Peyer's patch (tissue), 4 donors: Measurements from ENCODE around the gene FAM120A. TPM values are rescaled to one million over a fixed set of nuclear protein-coding genes. Genes with fewer than 3 reads are reported as not detected.
A peak's percentile ranks its signal among the peaks of the same experiment; 100 is the strongest.

Experiments
- DNase-seq, 3 donors: peaks; one replicate each; pipeline ENCODE4 v3.0.0-alpha.2; 2017 to 2019
- H3K27ac ChIP-seq, 4 donors: fragments of 200-600 bp; sonication (generic); one replicate each; pipeline ENCODE4 v1.5.1; 2016 to 2019
- H3K27me3 ChIP-seq, 2 donors: fragments of 200-600 bp; sonication (generic); one replicate each; pipeline ENCODE4 v1.5.1; 2019
- H3K36me3 ChIP-seq, 3 donors: fragments of 200-600 bp; sonication (generic); one replicate each; pipeline ENCODE4 v1.5.1; 2016 to 2019
- H3K4me1 ChIP-seq, 4 donors: fragments of 200-600 bp; sonication (generic); one replicate each; pipeline ENCODE4 v1.5.1; 2016 to 2019
- H3K4me3 ChIP-seq, 4 donors: fragments of 200-600 bp; sonication (generic); 1 replicate in 3 of 4; 2 replicates in 1 of 4; pipeline ENCODE4 v1.5.1; 2016 to 2019; ENCODE audit warnings: mild to moderate bottlenecking in 1 of 4
- H3K9me3 ChIP-seq, 4 donors: fragments of 200-600 bp; sonication (generic); one replicate each; pipeline ENCODE4 v1.5.1; 2016 to 2019; ENCODE audit warnings: mild to moderate bottlenecking in 1 of 4
- CTCF ChIP-seq, 6 experiments: fragments of 450-650 bp in 4 of 6; fragments of 200-600 bp in 2 of 6; sonication (generic) in 1 of 6; IDR thresholded peaks; one replicate each; pipeline ENCODE4 v1.5.1; 2017 to 2019; ENCODE audit warnings: antibody characterized with exemption in 6 of 6, mild to moderate bottlenecking in 3 of 6, moderate library complexity in 1 of 6
- POLR2A ChIP-seq, 2 donors: fragments of 450-650 bp; IDR thresholded peaks; one replicate each; pipeline ENCODE4 v1.5.1; 2017; ENCODE audit warnings: antibody characterized with exemption in 2 of 2, mild to moderate bottlenecking in 2 of 2, moderate library complexity in 2 of 2
- total RNA-seq, 4 donors: library from RNA; depleted of rRNA; stranded (reverse); fragments of >200 nt; gene quantifications; one replicate each; pipeline ENCODE4 v1.1.0, GENCODE V29; 2016

Gene FAM120A
- total RNA-seq, 4 donors from 2014 or later, result 128 to 159 (median 136) TPM

DNA sequence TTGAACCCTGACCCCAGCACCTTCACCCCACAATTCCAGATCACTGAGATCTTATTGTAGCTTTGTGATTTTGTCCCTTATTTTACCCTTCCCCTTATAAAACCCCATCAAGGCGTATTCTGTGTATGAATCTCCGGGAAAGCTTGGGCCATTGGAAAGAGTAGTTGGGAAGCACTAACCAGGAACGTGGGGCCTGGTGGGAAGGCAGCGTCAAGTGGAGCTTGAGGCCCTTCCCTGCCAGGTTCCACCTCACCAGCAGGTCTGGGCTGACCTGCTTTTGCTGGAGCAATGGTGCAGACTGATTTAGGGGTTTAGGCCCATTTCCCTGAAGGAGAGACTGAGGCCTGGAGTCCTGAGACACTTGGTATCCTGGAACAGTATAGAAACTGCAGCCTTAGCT lies 134.2 kb downstream of the FAM120A start:
- H3K4me1 ChIP-seq, result peaks cover 0 to 37% (median 0%) of the 10 kb centered on the region in 4 donors
- no peaks in the 10 kb centered on the region for H3K9me3 ChIP-seq
- H3K36me3 ChIP-seq, result no peaks in the 10 kb centered on the region
- H3K27me3 ChIP-seq, result no peaks in the 10 kb centered on the region
- H3K27ac ChIP-seq, result no peak overlapping the region
- DNase-seq, result no peak
- no peak for TF ChIP-seq CTCF (IDR thresholded peaks at IDR 0.05)
- TF ChIP-seq POLR2A (IDR thresholded peaks at IDR 0.05), result no peak
- H3K4me3 ChIP-seq, result no peak overlapping the region

- no peak overlapping the region for H3K27ac ChIP-seq
- DNase-seq, result peak in 1 of 3 donors; percentile 36
- H3K9me3 ChIP-seq, result no peaks in the 10 kb centered on the region
- TF ChIP-seq POLR2A (IDR thresholded peaks at IDR 0.05), result no peak
- TF ChIP-seq CTCF (IDR thresholded peaks at IDR 0.05), result no peak
- no peak overlapping the region for H3K4me3 ChIP-seq
- H3K27me3 ChIP-seq, result no peaks in the 10 kb centered on the region
- peaks cover 0 to 29% (median 0%) of the 10 kb centered on the region in 4 donors for H3K4me1 ChIP-seq
- no peaks in the 10 kb centered on the region for H3K36me3 ChIP-seq
Observed at GRCh38 chr9:93586290-93587057, 135.0 kb downstream of the FAM120A start.

GRCh38 chr9:93587284-93587650 lies 135.8 kb downstream of the FAM120A start:
- H3K9me3 ChIP-seq, result no peaks in the 10 kb centered on the region
- DNase-seq, result peak in 2 of 3 donors; percentile 9 to 33
- no peak overlapping the region for H3K27ac ChIP-seq
- no peaks in the 10 kb centered on the region for H3K36me3 ChIP-seq
- H3K27me3 ChIP-seq, result no peaks in the 10 kb centered on the region
- no peak overlapping the region for H3K4me3 ChIP-seq
- no peak for TF ChIP-seq POLR2A (IDR thresholded peaks at IDR 0.05)
- TF ChIP-seq CTCF (IDR thresholded peaks at IDR 0.05), result no peak
- H3K4me1 ChIP-seq, result peaks cover 0 to 21% (median 0%) of the 10 kb centered on the region in 4 donors

- Histone ChIP-seq H3K9me3 (no peaks in the 10 kb centered on the region), H3K4me3 (no peak overlapping the region), H3K27ac (no peak overlapping the region), H3K27me3 (no peaks in the 10 kb centered on the region), H3K36me3 (no peaks in the 10 kb centered on the region), H3K4me1 (peaks cover 0 to 16% (median 0%) of the 10 kb centered on the region in 4 donors)
- TF ChIP-seq POLR2A (IDR thresholded peaks at IDR 0.05), result no peak
- no peak for TF ChIP-seq CTCF (IDR thresholded peaks at IDR 0.05)
- peak in 2 of 3 donors; percentile 45 to 46 for DNase-seq
Observed at GRCh38 chr9:93587651-93588347, 136.3 kb downstream of the FAM120A start.

- Histone ChIP-seq H3K27me3 (no peaks in the 10 kb centered on the region), H3K27ac (no peak overlapping the region), H3K36me3 (no peaks in the 10 kb centered on the region), H3K9me3 (no peaks in the 10 kb centered on the region), H3K4me3 (no peak overlapping the region), H3K4me1 (peaks cover 0 to 20% (median 0%) of the 10 kb centered on the region in 4 donors)
- peak in 1 of 3 donors; percentile 7 for DNase-seq
- TF ChIP-seq POLR2A (IDR thresholded peaks at IDR 0.05), result no peak
- TF ChIP-seq CTCF (IDR thresholded peaks at IDR 0.05), result no peak
Observed at GRCh38 chr9:93588641-93589609, 137.4 kb downstream of the FAM120A start.
